Mesothelial cell of epicardium (in vitro differentiated cells): ENCODE measurements around the gene GJB3. TPM values are rescaled to one million over a fixed set of nuclear protein-coding genes. Genes with fewer than 3 reads are reported as not detected.
A peak's percentile ranks its signal among the peaks of the same experiment; 100 is the strongest.

ENCODE experiments used
- DNase-seq, 2 experiments: peaks; one replicate each; pipeline ENCODE4 v3.0.0; 2021; ENCODE audit warnings: low spot score in 2 of 2; ENCODE audit not compliant: unreplicated experiment in 2 of 2
- H3K27ac Mint-ChIP-seq: 2 replicates; pipeline ENCODE4 v1.8.0; 2021; ENCODE audit warnings: mixed read lengths
- H3K27me3 Mint-ChIP-seq: 2 replicates; pipeline ENCODE4 v1.8.0; 2021; ENCODE audit warnings: low read depth, mixed read lengths
- H3K36me3 Mint-ChIP-seq: 2 replicates; pipeline ENCODE4 v1.8.0; 2021; ENCODE audit warnings: mixed read lengths
- H3K4me1 Mint-ChIP-seq: 2 replicates; pipeline ENCODE4 v1.8.0; 2021; ENCODE audit warnings: mixed read lengths
- H3K4me3 Mint-ChIP-seq: 2 replicates; pipeline ENCODE4 v1.8.0; 2021; ENCODE audit warnings: mild to moderate bottlenecking, moderate library complexity, mixed read lengths
- H3K9me3 Mint-ChIP-seq: 2 replicates; pipeline ENCODE4 v1.8.0; 2021; ENCODE audit warnings: mixed read lengths
- CTCF ChIP-seq: fragments of 200-600 bp; sonication (generic); IDR thresholded peaks from one replicate; pipeline ENCODE4 v1.5.0; 2021; ENCODE audit warnings: antibody characterized with exemption; ENCODE audit not compliant: unreplicated experiment
- total RNA-seq: library from RNA; stranded (reverse); gene quantifications from 3 replicates; pipeline ENCODE4 v1.2.1, GENCODE V29; 2021

Gene GJB3
- total RNA-seq, 1 donor from 2014 or later = not detected

- no peak for TF ChIP-seq CTCF
- no peak for DNase-seq
- Mint-ChIP-seq H3K4me1 (no peaks in the 10 kb centered on the region), H3K36me3 (no peaks in the 10 kb centered on the region), H3K27me3 (no peaks in the 10 kb centered on the region), H3K9me3 (peaks cover 3% of the 10 kb centered on the region), H3K27ac (peak within 1 kb of the TSS; percentile 52), H3K4me3 (no peak within 1 kb of the TSS)
Observed at GRCh38 chr1:34754964-34755637, 25.9 kb upstream of the GJB3 start, which contains the start of gene GJB5. Gene GJB5, plus strand, starts transcription at chr1:34755047. Its CDS starts 2,284 bp downstream, at chr1:34757331.

- no peaks in the 10 kb centered on the region for H3K27me3 Mint-ChIP-seq
- H3K27ac Mint-ChIP-seq = no peak overlapping the region
- H3K9me3 Mint-ChIP-seq = peaks cover 3% of the 10 kb centered on the region
- TF ChIP-seq CTCF = no peak
- DNase-seq = no peak
- no peaks in the 10 kb centered on the region for H3K36me3 Mint-ChIP-seq
- no peaks in the 10 kb centered on the region for H3K4me1 Mint-ChIP-seq
- H3K4me3 Mint-ChIP-seq = no peak overlapping the region
Observed at GRCh38 chr1:34755961-34756360, 25.1 kb upstream of the GJB3 start.

DNA sequence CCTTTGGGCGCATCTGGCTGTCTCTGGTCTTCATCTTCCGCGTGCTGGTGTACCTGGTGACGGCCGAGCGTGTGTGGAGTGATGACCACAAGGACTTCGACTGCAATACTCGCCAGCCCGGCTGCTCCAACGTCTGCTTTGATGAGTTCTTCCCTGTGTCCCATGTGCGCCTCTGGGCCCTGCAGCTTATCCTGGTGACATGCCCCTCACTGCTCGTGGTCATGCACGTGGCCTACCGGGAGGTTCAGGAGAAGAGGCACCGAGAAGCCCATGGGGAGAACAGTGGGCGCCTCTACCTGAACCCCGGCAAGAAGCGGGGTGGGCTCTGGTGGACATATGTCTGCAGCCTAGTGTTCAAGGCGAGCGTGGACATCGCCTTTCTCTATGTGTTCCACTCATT, 23.6 kb upstream of the GJB3 start:
- Mint-ChIP-seq H3K4me3 (no peak overlapping the region), H3K36me3 (no peaks in the 10 kb centered on the region), H3K4me1 (no peaks in the 10 kb centered on the region), H3K27ac (no peak overlapping the region), H3K27me3 (no peaks in the 10 kb centered on the region), H3K9me3 (peaks cover 3% of the 10 kb centered on the region)
- TF ChIP-seq CTCF = no peak
- DNase-seq = no peak

- Mint-ChIP-seq H3K4me3 (no peak overlapping the region), H3K36me3 (no peaks in the 10 kb centered on the region), H3K4me1 (no peaks in the 10 kb centered on the region), H3K27ac (no peak overlapping the region), H3K9me3 (no peaks in the 10 kb centered on the region), H3K27me3 (peaks cover 9% of the 10 kb centered on the region)
- no peak for DNase-seq
- no peak for TF ChIP-seq CTCF
Observed at GRCh38 chr1:34758751-34759150, 22.3 kb upstream of the GJB3 start.

- Mint-ChIP-seq H3K27me3 (peaks cover 10% of the 10 kb centered on the region), H3K4me1 (no peaks in the 10 kb centered on the region), H3K9me3 (no peaks in the 10 kb centered on the region), H3K27ac (no peak within 1 kb of the TSS), H3K36me3 (no peaks in the 10 kb centered on the region), H3K4me3 (no peak within 1 kb of the TSS)
- no peak for DNase-seq
- no peak for TF ChIP-seq CTCF
Observed at GRCh38 chr1:34759503-34760357, 21.3 kb upstream of the GJB3 start, which contains the start of gene GJB4. Gene GJB4, plus strand, starts transcription at chr1:34759740. Its CDS starts 1,515 bp downstream, at chr1:34761255.
